Stimulated activated CD8-positive, alpha-beta memory T cell treated with anti-CD3 and anti-CD28 coated beads, Interleukin-15, amount 100 ng/mL, for 48 hours (primary cell): ENCODE results near the gene FAM187B.
A peak's percentile ranks its signal among the peaks of the same experiment; 100 is the strongest.
"Not testable (repeated sequence)": the region's sequence is repeated elsewhere in the genome, so short reads cannot be mapped to it uniquely, and the experiment has no call there.

Experiments used
- DNase-seq, 2 donors: peaks; one replicate each; pipeline ENCODE4 v3.0.0-alpha.2; 2020; ENCODE audit warnings: low read depth in 2 of 2

Gene FAM187B

GRCh38 chr19:35262101-35262761 is 33.7 kb upstream of the FAM187B start:
- DNase-seq = no peak

- no peak for DNase-seq
Measured at GRCh38 chr19:35261356-35262100, 33.0 kb upstream of the FAM187B start.

DNA sequence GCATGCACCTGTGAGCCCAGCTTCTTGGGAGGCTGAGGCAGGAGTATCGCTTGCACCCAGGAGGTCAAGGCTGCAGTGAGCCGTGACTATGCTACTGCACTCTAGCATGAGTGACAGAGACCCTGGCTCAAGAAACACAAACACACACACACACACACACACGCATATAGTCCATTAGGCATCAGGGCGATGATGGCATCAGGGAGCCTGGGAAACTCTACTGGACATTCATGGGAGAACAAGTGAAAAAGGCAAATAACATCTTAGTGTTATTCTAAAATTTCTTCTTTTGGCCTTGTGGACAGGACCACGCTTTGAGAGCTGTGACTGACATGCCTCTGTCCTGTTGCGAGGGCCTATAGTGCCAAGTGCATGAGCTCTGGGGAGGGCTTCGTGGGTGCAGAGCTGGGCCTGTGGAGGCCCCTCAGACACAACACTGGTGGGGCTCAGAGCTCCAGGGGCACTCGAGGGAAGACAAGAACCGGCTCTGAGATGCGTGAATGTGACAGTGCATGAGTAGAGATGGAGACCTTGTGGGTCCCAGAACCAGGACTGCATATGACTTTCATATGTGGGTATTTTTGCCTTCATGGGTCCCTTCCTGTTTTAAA is 32.3 kb upstream of the FAM187B start:
- no peak for DNase-seq

GRCh38 chr19:35257113-35257461 is 28.5 kb upstream of the FAM187B start:
- DNase-seq = no peak

GRCh38 chr19:35256566-35256965 is 28.0 kb upstream of the FAM187B start:
- no peak for DNase-seq

- no peak for DNase-seq
Measured at GRCh38 chr19:35254341-35255297, 26.1 kb upstream of the FAM187B start.

- DNase-seq = no peak
Measured at GRCh38 chr19:35253316-35254286, 25.1 kb upstream of the FAM187B start.

DNA sequence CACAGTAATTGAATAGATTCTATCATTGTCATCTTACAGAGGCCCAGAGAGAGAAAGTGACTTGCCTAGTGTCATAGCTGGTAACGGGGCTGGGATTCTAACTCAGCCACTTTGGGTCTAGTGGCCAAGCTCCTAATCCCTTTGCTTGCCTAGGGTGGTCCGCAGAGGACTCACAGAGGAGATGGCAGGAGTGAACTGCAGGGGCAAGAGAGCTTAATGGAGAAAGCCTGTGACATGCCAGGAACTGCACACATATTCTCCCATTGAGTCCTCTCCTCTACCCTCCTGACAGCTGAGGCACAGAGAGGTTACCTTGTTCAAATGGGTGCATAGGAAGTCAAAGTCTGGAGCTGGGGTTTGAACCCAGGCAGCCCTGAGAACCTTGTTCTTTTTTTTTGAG is 22.9 kb upstream of the FAM187B start:
- DNase-seq = no peak

GRCh38 chr19:35249848-35250711 is 21.5 kb upstream of the FAM187B start:
- no peak for DNase-seq

- no peak for DNase-seq
Measured at GRCh38 chr19:35249146-35249847, 20.8 kb upstream of the FAM187B start.

GRCh38 chr19:35248310-35249145 is 20.0 kb upstream of the FAM187B start, which contains the start of gene LSR:
Gene LSR, plus strand, starts transcription at chr19:35249002. Its CDS starts 21 bp downstream, at chr19:35249023.
- DNase-seq = peak in 1 of 2 donors; percentile 67

- DNase-seq = peak in 1 of 2 donors; percentile 34
Measured at GRCh38 chr19:35247526-35248309, 19.2 kb upstream of the FAM187B start.

- DNase-seq = no peak
Measured at GRCh38 chr19:35246466-35247092, 18.0 kb upstream of the FAM187B start.

DNA sequence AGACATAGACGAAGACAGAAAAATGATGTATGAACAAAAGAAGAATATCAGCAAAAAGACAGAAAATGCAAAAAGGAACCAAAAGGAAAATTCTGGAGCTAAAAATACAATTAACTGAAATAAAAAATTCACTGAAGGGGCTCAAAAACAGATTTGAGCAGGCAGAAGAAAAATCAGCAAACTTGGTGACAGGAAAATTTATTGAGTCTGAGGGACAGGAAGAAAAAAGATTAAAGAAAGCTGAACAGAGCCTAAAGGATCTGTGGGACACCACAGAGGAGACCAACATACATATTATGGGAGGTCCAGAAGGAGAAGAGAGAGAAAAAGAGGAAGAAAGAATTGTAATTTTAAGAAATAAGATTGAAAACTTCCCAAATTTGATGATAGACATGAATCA is 12.9 kb upstream of the FAM187B start:
- no peak for DNase-seq

GRCh38 chr19:35240327-35240726 is 11.8 kb upstream of the FAM187B start:
- no peak for DNase-seq

GRCh38 chr19:35239597-35239996 is 11.1 kb upstream of the FAM187B start:
- not testable (repeated sequence) for DNase-seq
